SK-N-MC (cell line): Measurements from ENCODE around the gene CLDN19.

Source experiments
- EZH2 ChIP-seq: fragments of 200-600 bp; sonication (generic); IDR thresholded peaks from one replicate; pipeline ENCODE4 v1.6.1; 2017; ENCODE audit warnings: antibody characterized with exemption
- FOXP2 ChIP-seq: optimal IDR thresholded peaks from 2 replicates; pipeline ENCODE3; 2011; ENCODE audit warnings: mild to moderate bottlenecking, moderate library complexity; ENCODE audit not compliant: insufficient read depth; ENCODE audit errors: extremely low read length, control extremely low read depth
- POLR2AphosphoS5 ChIP-seq: IDR thresholded peaks from 2 replicates; pipeline ENCODE4 v1.6.1; 2012; ENCODE audit warnings: mild to moderate bottlenecking, low read depth, low read length, borderline replicate concordance

DNA sequence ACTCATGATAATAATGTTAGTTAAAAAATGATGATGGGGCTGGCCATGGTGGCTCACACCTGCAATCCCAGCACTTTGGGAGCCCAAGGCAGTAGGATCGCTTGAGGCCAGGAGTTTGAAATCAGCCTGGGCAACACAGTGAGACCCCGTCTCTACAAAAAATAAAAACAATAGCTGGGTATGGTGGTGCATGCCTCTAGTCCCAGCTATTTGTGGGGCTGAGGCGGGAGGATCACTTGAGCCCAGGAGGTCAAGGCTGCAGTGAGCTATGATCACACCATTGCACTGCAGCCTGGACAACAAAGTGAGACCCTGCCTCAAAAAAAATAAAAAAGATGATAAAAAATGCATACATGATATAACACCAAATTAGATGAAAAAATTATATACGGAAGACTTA lies 21.5 kb upstream of the CLDN19 start:
- TF ChIP-seq POLR2AphosphoS5 (no peak), EZH2 (no peak), FOXP2 (no peak)
